Glutamatergic neuron (in vitro differentiated cells): ENCODE measurements around the gene ANKMY1. TPM values are rescaled to one million over a fixed set of nuclear protein-coding genes. Genes with fewer than 3 reads are reported as not detected.

ENCODE experiments used
- DNase-seq: peaks from one replicate; pipeline ENCODE4 v3.0.0; 2022
- H3K27ac Mint-ChIP-seq: one replicate; pipeline ENCODE4 v1.8.0; 2020; ENCODE audit warnings: mild to moderate bottlenecking, mixed read lengths, inconsistent platforms; ENCODE audit not compliant: unreplicated experiment
- H3K27me3 Mint-ChIP-seq: one replicate; pipeline ENCODE4 v1.8.0; 2020; ENCODE audit warnings: mild to moderate bottlenecking, moderate library complexity, mixed read lengths, inconsistent platforms; ENCODE audit not compliant: unreplicated experiment
- H3K36me3 Mint-ChIP-seq: one replicate; pipeline ENCODE4 v1.8.0; 2020; ENCODE audit warnings: mild to moderate bottlenecking, mixed read lengths, inconsistent platforms; ENCODE audit not compliant: unreplicated experiment
- H3K4me1 Mint-ChIP-seq: one replicate; pipeline ENCODE4 v1.8.0; 2020; ENCODE audit warnings: mild to moderate bottlenecking, low read depth, mixed read lengths, inconsistent platforms; ENCODE audit not compliant: unreplicated experiment
- H3K4me3 Mint-ChIP-seq: one replicate; pipeline ENCODE4 v1.8.0; 2020; ENCODE audit warnings: mild to moderate bottlenecking, mixed read lengths, inconsistent platforms; ENCODE audit not compliant: unreplicated experiment
- H3K9me3 Mint-ChIP-seq: one replicate; pipeline ENCODE4 v1.8.0; 2020; ENCODE audit warnings: mild to moderate bottlenecking, moderate library complexity, mixed read lengths, inconsistent platforms; ENCODE audit not compliant: unreplicated experiment
- total RNA-seq: library from RNA; stranded (reverse); fragmentation: NEBNext Ultra II Directional; extraction: Animal tissue kit (Norgen Biotek cat#: 25700); gene quantifications from one replicate; pipeline ENCODE4 v1.2.1, GENCODE V29; 2021; ENCODE audit not compliant: unreplicated experiment
- TF ChIP-seq, protein P1 (sequence below): fragments of 200-600 bp; sonication (generic); IDR thresholded peaks from one replicate; pipeline ENCODE4 v1.5.0; 2021; ENCODE audit not compliant: partially characterized antibody, unreplicated experiment

The ANKMY1 gene
- total RNA-seq, 1 donor from 2014 or later: 9.0 TPM

DNA sequence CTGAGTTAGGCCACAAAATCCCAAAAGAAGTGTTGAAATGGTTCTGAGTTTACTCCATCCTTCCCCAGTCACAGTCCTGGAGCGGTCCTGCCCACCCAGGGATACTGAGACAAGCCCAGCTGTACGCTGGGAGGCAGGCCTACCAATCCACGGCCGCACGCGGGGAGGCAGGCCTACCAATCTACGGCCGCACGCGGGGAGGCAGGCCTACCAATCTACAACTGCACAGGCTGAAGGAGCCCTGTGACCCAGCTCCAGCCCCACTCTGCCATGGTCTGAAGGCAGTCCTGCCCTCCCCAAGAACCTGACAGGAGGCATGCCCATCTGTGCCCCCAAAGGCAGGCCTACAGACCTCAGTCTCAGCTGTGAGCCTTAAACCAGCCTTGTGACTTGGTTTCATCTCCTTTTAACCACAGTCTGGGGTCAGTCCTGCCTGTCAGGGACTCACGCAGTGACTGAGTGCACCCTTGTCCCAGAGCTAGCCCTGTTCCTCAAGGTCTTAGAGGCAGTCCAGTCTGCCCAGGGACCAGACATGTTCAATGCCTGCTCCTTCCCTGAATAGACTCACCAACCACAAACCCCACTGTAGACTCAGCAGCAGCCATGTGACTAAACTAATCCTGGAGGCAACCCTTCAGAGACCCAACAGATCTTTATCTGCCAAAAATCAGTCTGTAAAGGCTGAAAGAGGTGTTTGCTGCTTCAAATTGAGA, 85.6 kb downstream of the ANKMY1 start:
- Mint-ChIP-seq H3K27me3 (peaks cover 14% of the 10 kb centered on the region), H3K36me3 (peaks cover 19% of the 10 kb centered on the region), H3K4me1 (peaks cover 2% of the 10 kb centered on the region), H3K4me3 (no peak overlapping the region), H3K27ac (no peak overlapping the region), H3K9me3 (peaks cover 29% of the 10 kb centered on the region)
- TF ChIP-seq, protein P1, sequence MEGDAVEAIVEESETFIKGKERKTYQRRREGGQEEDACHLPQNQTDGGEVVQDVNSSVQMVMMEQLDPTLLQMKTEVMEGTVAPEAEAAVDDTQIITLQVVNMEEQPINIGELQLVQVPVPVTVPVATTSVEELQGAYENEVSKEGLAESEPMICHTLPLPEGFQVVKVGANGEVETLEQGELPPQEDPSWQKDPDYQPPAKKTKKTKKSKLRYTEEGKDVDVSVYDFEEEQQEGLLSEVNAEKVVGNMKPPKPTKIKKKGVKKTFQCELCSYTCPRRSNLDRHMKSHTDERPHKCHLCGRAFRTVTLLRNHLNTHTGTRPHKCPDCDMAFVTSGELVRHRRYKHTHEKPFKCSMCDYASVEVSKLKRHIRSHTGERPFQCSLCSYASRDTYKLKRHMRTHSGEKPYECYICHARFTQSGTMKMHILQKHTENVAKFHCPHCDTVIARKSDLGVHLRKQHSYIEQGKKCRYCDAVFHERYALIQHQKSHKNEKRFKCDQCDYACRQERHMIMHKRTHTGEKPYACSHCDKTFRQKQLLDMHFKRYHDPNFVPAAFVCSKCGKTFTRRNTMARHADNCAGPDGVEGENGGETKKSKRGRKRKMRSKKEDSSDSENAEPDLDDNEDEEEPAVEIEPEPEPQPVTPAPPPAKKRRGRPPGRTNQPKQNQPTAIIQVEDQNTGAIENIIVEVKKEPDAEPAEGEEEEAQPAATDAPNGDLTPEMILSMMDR: no peak
- DNase-seq: no peak

DNA sequence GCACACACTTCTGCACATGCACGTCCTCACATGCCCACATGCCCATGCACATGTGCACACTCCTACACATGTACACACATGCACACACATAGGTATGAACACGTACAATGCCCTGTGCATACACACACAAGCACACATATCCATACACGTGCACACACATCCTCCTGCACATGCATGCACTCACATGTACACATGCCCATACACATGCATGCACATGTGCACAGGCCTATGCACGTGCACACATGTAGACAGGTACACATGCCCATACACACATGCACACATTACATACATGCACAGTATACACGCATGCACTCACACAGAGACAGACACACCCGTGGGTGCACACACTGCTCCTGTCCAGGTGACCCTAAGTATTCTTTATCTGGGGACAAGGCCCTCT, 88.0 kb downstream of the ANKMY1 start:
- DNase-seq: no peak
- peaks cover 30% of the 10 kb centered on the region for H3K9me3 Mint-ChIP-seq
- H3K4me3 Mint-ChIP-seq: peak overlapping the region; percentile 13
- peak overlapping the region; percentile 60 for H3K27ac Mint-ChIP-seq
- TF ChIP-seq, protein P1: no peak
- peaks cover 19% of the 10 kb centered on the region for H3K36me3 Mint-ChIP-seq
- H3K4me1 Mint-ChIP-seq: peaks cover 2% of the 10 kb centered on the region
- peaks cover 20% of the 10 kb centered on the region for H3K27me3 Mint-ChIP-seq

DNA sequence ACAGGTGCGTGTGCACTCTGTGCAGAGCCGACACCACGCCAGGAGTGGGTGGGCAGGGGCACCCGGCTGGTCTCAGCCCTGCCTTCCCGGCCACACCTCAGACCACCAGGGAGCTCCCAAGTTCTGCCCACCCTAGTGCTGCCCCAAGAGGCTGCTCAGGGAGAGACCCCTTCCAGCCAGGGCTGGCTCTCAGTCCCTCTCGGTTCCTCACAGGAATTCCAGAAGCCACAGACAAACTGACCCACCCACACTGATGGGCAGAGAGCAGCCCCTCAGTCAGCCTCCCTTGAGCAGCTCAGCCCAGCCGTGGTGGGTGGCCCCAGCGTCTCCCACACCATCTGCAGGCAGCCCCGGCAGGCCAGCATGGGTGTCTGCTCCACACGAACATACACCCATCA, 88.5 kb downstream of the ANKMY1 start:
- Mint-ChIP-seq H3K27me3 (peaks cover 20% of the 10 kb centered on the region), H3K4me3 (peak overlapping the region; percentile 13), H3K9me3 (peaks cover 33% of the 10 kb centered on the region), H3K27ac (peak overlapping the region; percentile 60), H3K4me1 (peaks cover 2% of the 10 kb centered on the region), H3K36me3 (peaks cover 19% of the 10 kb centered on the region)
- no peak for DNase-seq
- TF ChIP-seq, protein P1: no peak

DNA sequence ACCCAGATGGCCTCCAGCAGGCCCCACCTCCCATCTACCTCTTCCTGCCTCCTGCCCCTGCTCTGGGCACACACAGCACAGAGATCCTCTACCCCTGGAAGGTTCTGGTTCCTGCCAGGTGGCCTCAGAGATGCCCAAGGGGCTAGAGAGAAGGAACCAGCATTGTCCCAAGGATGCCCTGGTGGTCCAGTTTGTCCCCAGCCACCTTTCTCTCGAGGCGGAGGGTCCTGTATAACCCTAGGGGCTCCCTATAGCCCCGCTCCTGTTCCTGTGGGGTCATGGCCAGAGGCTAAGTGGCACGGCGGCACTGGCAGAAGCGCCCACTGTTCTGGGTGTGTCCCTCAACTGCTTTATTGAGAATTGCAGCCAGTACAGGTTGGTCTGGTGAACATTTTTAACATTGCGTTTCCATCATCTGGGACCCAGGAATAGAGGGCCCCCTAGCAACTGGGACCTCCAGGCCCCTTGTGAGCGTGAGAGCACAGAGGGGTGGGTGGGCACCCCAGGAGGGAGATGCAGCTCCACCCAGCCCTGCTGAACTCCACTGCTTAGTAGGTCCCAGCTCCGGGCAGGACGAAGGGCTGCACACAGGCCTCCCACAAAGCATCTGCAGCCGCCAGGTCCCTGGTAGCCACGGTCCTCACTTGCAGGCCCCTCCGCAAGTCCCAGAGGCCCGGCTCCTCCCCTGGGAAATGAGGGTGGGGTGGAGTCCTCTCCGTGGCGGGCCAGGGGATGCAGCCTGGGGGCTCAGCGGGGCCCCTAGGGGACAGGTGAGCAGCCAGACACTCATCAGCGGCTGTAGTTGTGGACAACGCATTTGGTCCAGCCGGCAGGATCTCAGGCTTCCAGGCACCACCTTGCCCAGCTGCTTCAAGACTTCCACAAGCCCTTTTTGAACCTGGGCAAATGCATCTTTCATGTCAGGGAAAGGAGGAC, 89.2 kb downstream of the ANKMY1 start:
- peaks cover 22% of the 10 kb centered on the region for H3K27me3 Mint-ChIP-seq
- no peak overlapping the region for H3K4me3 Mint-ChIP-seq
- H3K9me3 Mint-ChIP-seq: peaks cover 33% of the 10 kb centered on the region
- peaks cover 16% of the 10 kb centered on the region for H3K36me3 Mint-ChIP-seq
- TF ChIP-seq, protein P1: no peak
- DNase-seq: peak; percentile 42
- peaks cover 2% of the 10 kb centered on the region for H3K4me1 Mint-ChIP-seq
- H3K27ac Mint-ChIP-seq: no peak overlapping the region
